ENCODE measurements around the gene DSEL. TPM values are rescaled to one million over a fixed set of nuclear protein-coding genes. Genes with fewer than 3 reads are reported as not detected.

The DSEL gene
- total RNA-seq, 2 experiments from 2014 or later, result not detected

GRCh38 chr18:67483952-67484351, 32.6 kb downstream of the DSEL start:
- H3K9me2 ChIP-seq (ENCODE audit: insufficient read depth, low read length), result no peaks in the 10 kb centered on the region
- H3K4me2 ChIP-seq (ENCODE audit: low read length), result no peak overlapping the region
- ChIA-PET CTCF (ENCODE audit: unreplicated experiment) (no interaction called here), POLR2A (no interaction called here)
- no peaks in the 10 kb centered on the region for H3K79me2 ChIP-seq (ENCODE audit: insufficient read depth, low read depth, low read length)
- DNase-seq (ENCODE audit: low spot score), result no peak
- H3K36me3 ChIP-seq (ENCODE audit: insufficient read depth, low read length), result no peaks in the 10 kb centered on the region
- no peaks in the 10 kb centered on the region for H3K4me1 ChIP-seq (ENCODE audit: insufficient read depth, low read length, poor library complexity, severe bottlenecking)
- H2AFZ ChIP-seq (ENCODE audit: low read length), result no peak overlapping the region
- no peak overlapping the region for H3K27ac ChIP-seq (ENCODE audit: low read depth, low read length, poor library complexity, severe bottlenecking)
- no peaks in the 10 kb centered on the region for H3K9me3 ChIP-seq (ENCODE audit: low read length)
- no TSS peak for BruUV-seq (replicated peaks)
- intact Hi-C loops (cut with micrococcal nuclease; ENCODE audit: unreplicated experiment), result no loop called here
- TF ChIP-seq EZH2phosphoT487 (IDR thresholded peaks at IDR 0.05; ENCODE audit: borderline replicate concordance, low read depth, low read length) (no peak), CTCF (conservative IDR thresholded peaks at IDR 0.05; ENCODE audit: low read length) (no peak)
- no peak overlapping the region for H3K4me3 ChIP-seq (ENCODE audit: low read depth, low read length, poor library complexity, severe bottlenecking)
- no peaks in the 10 kb centered on the region for H4K20me1 ChIP-seq (ENCODE audit: insufficient read depth, low read length)

DNA sequence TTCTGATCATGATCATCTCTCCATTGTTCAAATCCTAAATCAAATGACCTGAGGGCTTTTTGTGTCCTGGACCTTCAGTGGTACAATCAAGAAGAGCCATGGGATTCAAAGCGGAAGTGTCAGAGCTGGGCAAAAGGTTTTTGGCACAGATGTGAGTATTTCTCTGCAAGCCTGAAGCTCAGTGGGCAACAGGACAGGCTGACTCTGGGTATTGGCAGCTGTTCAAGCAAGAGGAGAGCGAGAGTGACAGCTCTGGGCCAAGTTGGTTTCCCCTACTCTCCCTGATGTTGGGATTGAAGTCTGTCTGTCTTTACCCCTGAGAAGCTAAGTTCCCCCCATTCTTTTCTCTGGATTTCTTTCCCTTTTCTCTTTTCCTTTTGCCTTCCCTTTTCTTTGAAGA, 33.3 kb downstream of the DSEL start:
- ChIA-PET POLR2A (no interaction called here), CTCF (ENCODE audit: unreplicated experiment) (no interaction called here)
- Histone ChIP-seq H2AFZ (ENCODE audit: low read length) (no peak overlapping the region), H3K36me3 (ENCODE audit: insufficient read depth, low read length) (no peaks in the 10 kb centered on the region), H4K20me1 (ENCODE audit: insufficient read depth, low read length) (no peaks in the 10 kb centered on the region), H3K9me2 (ENCODE audit: insufficient read depth, low read length) (no peaks in the 10 kb centered on the region), H3K4me3 (ENCODE audit: low read depth, low read length, poor library complexity, severe bottlenecking) (no peak overlapping the region), H3K9me3 (ENCODE audit: low read length) (no peaks in the 10 kb centered on the region), H3K79me2 (ENCODE audit: insufficient read depth, low read depth, low read length) (no peaks in the 10 kb centered on the region), H3K4me2 (ENCODE audit: low read length) (no peak overlapping the region), H3K27ac (ENCODE audit: low read depth, low read length, poor library complexity, severe bottlenecking) (no peak overlapping the region), H3K4me1 (ENCODE audit: insufficient read depth, low read length, poor library complexity, severe bottlenecking) (no peaks in the 10 kb centered on the region)
- no peak for DNase-seq (ENCODE audit: low spot score)
- TF ChIP-seq EZH2phosphoT487 (IDR thresholded peaks at IDR 0.05; ENCODE audit: borderline replicate concordance, low read depth, low read length), result no peak
- TF ChIP-seq CTCF (conservative IDR thresholded peaks at IDR 0.05; ENCODE audit: low read length), result no peak
- intact Hi-C loops (cut with micrococcal nuclease; ENCODE audit: unreplicated experiment), result no loop called here
- BruUV-seq (replicated peaks), result no TSS peak

- H3K9me3 ChIP-seq (ENCODE audit: low read length), result no peaks in the 10 kb centered on the region
- no peak overlapping the region for H2AFZ ChIP-seq (ENCODE audit: low read length)
- ChIA-PET CTCF (ENCODE audit: unreplicated experiment) (no interaction called here), POLR2A (no interaction called here)
- no peak overlapping the region for H3K4me3 ChIP-seq (ENCODE audit: low read depth, low read length, poor library complexity, severe bottlenecking)
- no peak for DNase-seq (ENCODE audit: low spot score)
- H3K36me3 ChIP-seq (ENCODE audit: insufficient read depth, low read length), result no peaks in the 10 kb centered on the region
- intact Hi-C loops (cut with micrococcal nuclease; ENCODE audit: unreplicated experiment), result no loop called here
- H3K27ac ChIP-seq (ENCODE audit: low read depth, low read length, poor library complexity, severe bottlenecking), result no peak overlapping the region
- TF ChIP-seq CTCF (conservative IDR thresholded peaks at IDR 0.05; ENCODE audit: low read length) (no peak), EZH2phosphoT487 (IDR thresholded peaks at IDR 0.05; ENCODE audit: borderline replicate concordance, low read depth, low read length) (no peak)
- no peaks in the 10 kb centered on the region for H3K4me1 ChIP-seq (ENCODE audit: insufficient read depth, low read length, poor library complexity, severe bottlenecking)
- no TSS peak for BruUV-seq (replicated peaks)
- no peaks in the 10 kb centered on the region for H4K20me1 ChIP-seq (ENCODE audit: insufficient read depth, low read length)
- H3K79me2 ChIP-seq (ENCODE audit: insufficient read depth, low read depth, low read length), result no peaks in the 10 kb centered on the region
- H3K4me2 ChIP-seq (ENCODE audit: low read length), result no peak overlapping the region
- no peaks in the 10 kb centered on the region for H3K9me2 ChIP-seq (ENCODE audit: insufficient read depth, low read length)
Measured at GRCh38 chr18:67478249-67478648, 38.3 kb downstream of the DSEL start.
